ENCODE measurements around the gene MCC. TPM values are rescaled to one million over a fixed set of nuclear protein-coding genes. Genes with fewer than 3 reads are reported as not detected.

MCC gene
- total RNA-seq, 1 donor from 2014 or later = 22.7 TPM

- no peaks in the 10 kb centered on the region for H3K27me3 Mint-ChIP-seq (ENCODE audit: unreplicated experiment)
- H3K9me3 Mint-ChIP-seq (ENCODE audit: unreplicated experiment) = no peaks in the 10 kb centered on the region
- H3K27ac Mint-ChIP-seq (ENCODE audit: unreplicated experiment) = peak overlapping the region; percentile 90
- TF ChIP-seq CTCF (IDR thresholded peaks at IDR 0.05; ENCODE audit: unreplicated experiment) = no peak
- peak overlapping the region; percentile 59 for H3K4me3 Mint-ChIP-seq (ENCODE audit: unreplicated experiment)
- H3K36me3 Mint-ChIP-seq (ENCODE audit: low read depth, unreplicated experiment) = no peaks in the 10 kb centered on the region
- peaks cover 50% of the 10 kb centered on the region for H3K4me1 Mint-ChIP-seq (ENCODE audit: unreplicated experiment)
- DNase-seq (ENCODE audit: low spot score) = no peak
Observed at GRCh38 chr5:113204525-113205161, 283.6 kb downstream of the MCC start.

- peaks cover 55% of the 10 kb centered on the region for H3K4me1 Mint-ChIP-seq (ENCODE audit: unreplicated experiment)
- H3K27ac Mint-ChIP-seq (ENCODE audit: unreplicated experiment) = peak overlapping the region; percentile 38
- no peak overlapping the region for H3K4me3 Mint-ChIP-seq (ENCODE audit: unreplicated experiment)
Observed at GRCh38 chr5:113203916-113204315, 284.3 kb downstream of the MCC start.

GRCh38 chr5:113202746-113203716 lies 285.2 kb downstream of the MCC start:
- H3K4me1 Mint-ChIP-seq (ENCODE audit: unreplicated experiment) = peaks cover 55% of the 10 kb centered on the region
- no peak for DNase-seq (ENCODE audit: low spot score)
- peaks cover 1% of the 10 kb centered on the region for H3K27me3 Mint-ChIP-seq (ENCODE audit: unreplicated experiment)
- no peaks in the 10 kb centered on the region for H3K36me3 Mint-ChIP-seq (ENCODE audit: low read depth, unreplicated experiment)
- H3K4me3 Mint-ChIP-seq (ENCODE audit: unreplicated experiment) = no peak overlapping the region
- H3K27ac Mint-ChIP-seq (ENCODE audit: unreplicated experiment) = no peak overlapping the region
- TF ChIP-seq CTCF (IDR thresholded peaks at IDR 0.05; ENCODE audit: unreplicated experiment) = no peak
- no peaks in the 10 kb centered on the region for H3K9me3 Mint-ChIP-seq (ENCODE audit: unreplicated experiment)

More at GRCh38 chr5:113203916-113204315, 284.3 kb downstream of the MCC start:
- no peak for TF ChIP-seq CTCF (IDR thresholded peaks at IDR 0.05; ENCODE audit: unreplicated experiment)
- H3K9me3 Mint-ChIP-seq (ENCODE audit: unreplicated experiment) = no peaks in the 10 kb centered on the region
- no peaks in the 10 kb centered on the region for H3K36me3 Mint-ChIP-seq (ENCODE audit: low read depth, unreplicated experiment)
- DNase-seq (ENCODE audit: low spot score) = no peak
- peaks cover 1% of the 10 kb centered on the region for H3K27me3 Mint-ChIP-seq (ENCODE audit: unreplicated experiment)

GRCh38 chr5:113202287-113202686 lies 286.0 kb downstream of the MCC start:
- Mint-ChIP-seq H3K27ac (ENCODE audit: unreplicated experiment) (no peak overlapping the region), H3K36me3 (ENCODE audit: low read depth, unreplicated experiment) (no peaks in the 10 kb centered on the region), H3K27me3 (ENCODE audit: unreplicated experiment) (peaks cover 1% of the 10 kb centered on the region), H3K4me1 (ENCODE audit: unreplicated experiment) (peaks cover 55% of the 10 kb centered on the region), H3K4me3 (ENCODE audit: unreplicated experiment) (no peak overlapping the region), H3K9me3 (ENCODE audit: unreplicated experiment) (no peaks in the 10 kb centered on the region)
- DNase-seq (ENCODE audit: low spot score) = no peak
- TF ChIP-seq CTCF (IDR thresholded peaks at IDR 0.05; ENCODE audit: unreplicated experiment) = no peak

Data from endothelial cell (in vitro differentiated cells).